ENCODE data around the gene NCOR2.

The NCOR2 gene

DNA sequence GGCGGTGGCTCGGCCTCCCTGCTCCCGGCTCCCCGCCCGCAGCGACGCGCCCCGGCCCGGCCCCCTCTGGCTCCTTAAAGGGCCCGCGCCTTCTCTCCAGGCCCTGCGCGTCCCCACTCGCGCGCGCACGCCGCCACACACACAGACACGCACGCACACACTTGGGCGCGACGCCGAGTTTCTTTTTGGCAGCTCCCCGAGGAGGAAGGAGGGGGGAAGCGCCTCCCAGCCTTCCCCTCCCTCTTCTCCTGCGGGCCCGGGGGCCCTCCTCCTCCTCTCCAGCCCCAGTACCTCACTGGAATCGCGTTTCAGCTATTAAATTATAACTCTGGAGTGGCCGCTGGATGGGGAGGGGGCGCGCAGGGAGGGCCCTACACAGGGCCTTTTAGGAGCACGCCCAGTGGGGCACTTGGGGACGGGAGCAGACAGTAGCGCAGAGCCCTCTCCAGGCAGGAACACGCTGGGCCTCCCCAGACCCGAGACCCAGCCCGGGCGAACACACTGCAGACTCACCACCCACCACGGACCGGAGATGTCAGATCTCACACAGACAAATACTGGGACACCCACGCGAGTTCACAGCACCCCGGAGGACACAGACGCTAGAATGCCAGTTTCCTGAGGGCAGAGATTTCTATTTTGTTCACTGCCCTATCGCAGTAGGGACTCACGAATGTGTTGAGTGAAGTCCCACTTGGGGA is 411 bp upstream of the NCOR2 start:
- H3K9me3 ChIP-seq (ENCODE audit: control insufficient read depth in 5 of 5, low read length in 5 of 5): no peaks in the 10 kb centered on the region
- H3K4me3 ChIP-seq (ENCODE audit: low read depth in 1 of 5, low read length in 5 of 5): peak overlapping the region in 4 of 5 donors; percentile 22 to 60 (median 48)
- no peaks in the 10 kb centered on the region for H3K27me3 ChIP-seq (ENCODE audit: control insufficient read depth in 5 of 5, insufficient read depth in 4 of 5, low read length in 5 of 5)
- H3K36me3 ChIP-seq (ENCODE audit: control insufficient read depth in 5 of 5, insufficient read depth in 5 of 5, low read length in 5 of 5): no peaks in the 10 kb centered on the region
- H3K4me1 ChIP-seq (ENCODE audit: control insufficient read depth in 5 of 5, insufficient read depth in 5 of 5, low read length in 5 of 5): peaks cover 0 to 57% (median 48%) of the 10 kb centered on the region in 5 donors
- peak overlapping the region; percentile 43 to 69 (median 51) for H3K9ac ChIP-seq (ENCODE audit: low read length in 5 of 5)
- H3K27ac ChIP-seq (ENCODE audit: low read depth, low read length): peak overlapping the region; percentile 89

DNA sequence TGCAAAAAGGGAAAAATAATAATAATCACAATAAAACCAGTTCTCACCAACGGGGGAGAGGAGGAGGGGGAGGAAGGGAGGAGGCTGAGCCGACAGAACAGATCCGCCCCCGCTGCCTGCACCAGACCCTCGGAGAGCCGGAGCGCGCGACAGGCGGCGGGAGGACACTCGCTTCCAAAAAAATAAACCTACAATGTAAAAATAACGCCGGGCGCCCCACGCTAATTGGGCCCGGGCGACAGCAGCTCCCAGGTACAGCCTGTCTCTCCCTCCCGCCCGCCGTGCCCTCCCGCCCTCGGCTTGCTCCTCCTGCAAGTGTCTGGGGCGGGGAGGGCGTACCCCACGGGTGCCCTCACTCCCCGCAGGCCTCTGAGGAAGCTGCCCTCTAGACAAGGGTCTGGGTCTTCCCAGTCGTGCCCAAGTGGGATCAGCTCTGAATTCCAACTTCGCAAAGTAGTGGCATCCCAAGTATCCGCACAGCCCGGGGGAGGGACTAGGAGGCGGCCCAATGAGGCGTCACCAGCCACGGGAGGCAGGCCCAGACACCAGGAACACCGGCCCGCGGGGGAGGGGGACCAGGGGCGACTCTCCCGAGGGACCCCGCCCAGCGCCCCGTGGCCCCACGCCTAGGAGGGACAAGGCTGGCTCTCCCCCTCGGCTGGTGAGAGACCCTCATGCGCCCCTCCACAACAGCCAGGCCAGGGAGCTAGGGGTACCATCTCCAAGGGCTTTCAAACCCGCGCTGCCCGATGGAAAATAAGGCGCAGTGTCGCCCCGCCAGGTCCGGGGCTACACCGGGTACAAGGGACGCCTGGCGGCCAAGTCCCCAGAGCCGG is 1.0 kb downstream of the NCOR2 start:
- no peaks in the 10 kb centered on the region for H3K9me3 ChIP-seq (ENCODE audit: control insufficient read depth in 5 of 5, low read length in 5 of 5)
- peak overlapping the region; percentile 56 to 93 (median 87) for H3K9ac ChIP-seq (ENCODE audit: low read length in 5 of 5)
- peak overlapping the region; percentile 94 for H3K27ac ChIP-seq (ENCODE audit: low read depth, low read length)
- H3K36me3 ChIP-seq (ENCODE audit: control insufficient read depth in 5 of 5, insufficient read depth in 5 of 5, low read length in 5 of 5): no peaks in the 10 kb centered on the region
- peaks cover 0 to 67% (median 52%) of the 10 kb centered on the region in 5 donors for H3K4me1 ChIP-seq (ENCODE audit: control insufficient read depth in 5 of 5, insufficient read depth in 5 of 5, low read length in 5 of 5)
- no peaks in the 10 kb centered on the region for H3K27me3 ChIP-seq (ENCODE audit: control insufficient read depth in 5 of 5, insufficient read depth in 4 of 5, low read length in 5 of 5)
- H3K4me3 ChIP-seq (ENCODE audit: low read depth in 1 of 5, low read length in 5 of 5): peak overlapping the region; percentile 57 to 86 (median 81)

DNA sequence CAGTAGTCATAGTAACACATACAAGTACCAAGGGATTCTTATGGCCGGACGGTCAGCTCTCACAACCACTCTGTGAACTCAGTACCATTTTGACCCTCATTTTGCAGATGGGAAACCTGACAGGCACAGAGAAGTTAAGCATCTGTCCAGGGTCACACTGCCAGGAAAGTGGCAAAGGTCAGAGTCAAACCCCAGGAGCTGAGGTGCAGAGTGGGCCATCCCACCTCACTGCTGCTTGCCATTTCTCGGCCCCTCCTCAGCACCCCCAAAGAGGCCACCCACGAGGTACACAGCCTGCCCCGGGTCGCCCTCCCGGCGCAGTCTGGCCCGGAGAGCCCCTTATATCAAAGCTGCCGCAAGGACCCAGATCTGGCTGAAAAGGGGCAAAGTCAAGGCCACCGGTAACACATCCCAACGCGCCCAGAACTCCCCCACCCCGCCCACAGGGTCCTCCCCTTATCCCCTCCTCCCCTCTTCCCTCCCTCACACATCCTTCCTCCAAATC is 1.7 kb downstream of the NCOR2 start:
- H3K36me3 ChIP-seq (ENCODE audit: control insufficient read depth in 5 of 5, insufficient read depth in 5 of 5, low read length in 5 of 5): no peaks in the 10 kb centered on the region
- H3K9ac ChIP-seq (ENCODE audit: low read length in 5 of 5): peak overlapping the region in 3 of 5 donors; percentile 87 to 93 (median 92)
- peak overlapping the region; percentile 94 for H3K27ac ChIP-seq (ENCODE audit: low read depth, low read length)
- H3K4me3 ChIP-seq (ENCODE audit: low read depth in 1 of 5, low read length in 5 of 5): peak overlapping the region; percentile 62 to 86 (median 81)
- H3K9me3 ChIP-seq (ENCODE audit: control insufficient read depth in 5 of 5, low read length in 5 of 5): no peaks in the 10 kb centered on the region
- H3K4me1 ChIP-seq (ENCODE audit: control insufficient read depth in 5 of 5, insufficient read depth in 5 of 5, low read length in 5 of 5): peaks cover 0 to 72% (median 58%) of the 10 kb centered on the region in 5 donors
- no peaks in the 10 kb centered on the region for H3K27me3 ChIP-seq (ENCODE audit: control insufficient read depth in 5 of 5, insufficient read depth in 4 of 5, low read length in 5 of 5)

- Histone ChIP-seq H3K9me3 (ENCODE audit: control insufficient read depth in 5 of 5, low read length in 5 of 5) (no peaks in the 10 kb centered on the region), H3K27me3 (ENCODE audit: control insufficient read depth in 5 of 5, insufficient read depth in 4 of 5, low read length in 5 of 5) (no peaks in the 10 kb centered on the region), H3K36me3 (ENCODE audit: control insufficient read depth in 5 of 5, insufficient read depth in 5 of 5, low read length in 5 of 5) (no peaks in the 10 kb centered on the region), H3K4me1 (ENCODE audit: control insufficient read depth in 5 of 5, insufficient read depth in 5 of 5, low read length in 5 of 5) (peaks cover 0 to 75% (median 58%) of the 10 kb centered on the region in 5 donors), H3K4me3 (ENCODE audit: low read depth in 1 of 5, low read length in 5 of 5) (no peak overlapping the region), H3K27ac (ENCODE audit: low read depth, low read length) (no peak overlapping the region), H3K9ac (ENCODE audit: low read length in 5 of 5) (no peak overlapping the region)
Measured at GRCh38 chr12:124564971-124565491, 2.4 kb downstream of the NCOR2 start.

- H3K9ac ChIP-seq (ENCODE audit: low read length in 5 of 5): peak overlapping the region in 1 of 5 donors; percentile 61
- H3K4me1 ChIP-seq (ENCODE audit: control insufficient read depth in 5 of 5, insufficient read depth in 5 of 5, low read length in 5 of 5): peaks cover 0 to 68% (median 53%) of the 10 kb centered on the region in 5 donors
- no peak overlapping the region for H3K4me3 ChIP-seq (ENCODE audit: low read depth in 1 of 5, low read length in 5 of 5)
- no peaks in the 10 kb centered on the region for H3K27me3 ChIP-seq (ENCODE audit: control insufficient read depth in 5 of 5, insufficient read depth in 4 of 5, low read length in 5 of 5)
- no peaks in the 10 kb centered on the region for H3K36me3 ChIP-seq (ENCODE audit: control insufficient read depth in 5 of 5, insufficient read depth in 5 of 5, low read length in 5 of 5)
- no peaks in the 10 kb centered on the region for H3K9me3 ChIP-seq (ENCODE audit: control insufficient read depth in 5 of 5, low read length in 5 of 5)
- no peak overlapping the region for H3K27ac ChIP-seq (ENCODE audit: low read depth, low read length)
Measured at GRCh38 chr12:124564232-124564958, 3.0 kb downstream of the NCOR2 start.

GRCh38 chr12:124563809-124564208 is 3.6 kb downstream of the NCOR2 start:
- Histone ChIP-seq H3K27ac (ENCODE audit: low read depth, low read length) (no peak overlapping the region), H3K27me3 (ENCODE audit: control insufficient read depth in 5 of 5, insufficient read depth in 4 of 5, low read length in 5 of 5) (no peaks in the 10 kb centered on the region), H3K9me3 (ENCODE audit: control insufficient read depth in 5 of 5, low read length in 5 of 5) (no peaks in the 10 kb centered on the region), H3K4me3 (ENCODE audit: low read depth in 1 of 5, low read length in 5 of 5) (no peak overlapping the region), H3K36me3 (ENCODE audit: control insufficient read depth in 5 of 5, insufficient read depth in 5 of 5, low read length in 5 of 5) (no peaks in the 10 kb centered on the region), H3K4me1 (ENCODE audit: control insufficient read depth in 5 of 5, insufficient read depth in 5 of 5, low read length in 5 of 5) (peaks cover 0 to 63% (median 50%) of the 10 kb centered on the region in 5 donors), H3K9ac (ENCODE audit: low read length in 5 of 5) (peak overlapping the region in 1 of 5 donors; percentile 61)

DNA sequence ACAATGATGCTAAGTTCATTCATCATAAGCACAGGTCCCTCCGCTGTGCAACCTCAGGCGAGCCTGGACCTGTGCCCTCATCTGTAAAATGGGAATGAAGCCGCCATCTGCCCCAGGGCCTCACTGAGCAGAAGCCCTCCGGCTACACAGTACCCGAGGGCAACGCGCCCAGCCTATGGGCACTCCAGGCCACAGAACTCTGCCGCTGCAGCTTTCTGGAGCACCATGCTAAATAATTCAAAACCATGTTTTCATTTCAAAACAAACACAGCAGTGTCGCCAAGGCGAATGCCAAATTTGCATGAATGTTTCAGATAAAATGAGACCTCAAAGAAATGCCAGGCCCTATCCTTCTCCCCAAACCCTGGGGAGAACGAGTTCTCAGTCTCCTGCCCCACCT is 4.0 kb downstream of the NCOR2 start:
- Histone ChIP-seq H3K9me3 (ENCODE audit: control insufficient read depth in 5 of 5, low read length in 5 of 5) (no peaks in the 10 kb centered on the region), H3K27me3 (ENCODE audit: control insufficient read depth in 5 of 5, insufficient read depth in 4 of 5, low read length in 5 of 5) (no peaks in the 10 kb centered on the region), H3K4me3 (ENCODE audit: low read depth in 1 of 5, low read length in 5 of 5) (no peak overlapping the region), H3K4me1 (ENCODE audit: control insufficient read depth in 5 of 5, insufficient read depth in 5 of 5, low read length in 5 of 5) (peaks cover 0 to 60% (median 46%) of the 10 kb centered on the region in 5 donors), H3K27ac (ENCODE audit: low read depth, low read length) (no peak overlapping the region), H3K9ac (ENCODE audit: low read length in 5 of 5) (no peak overlapping the region), H3K36me3 (ENCODE audit: control insufficient read depth in 5 of 5, insufficient read depth in 5 of 5, low read length in 5 of 5) (no peaks in the 10 kb centered on the region)

DNA sequence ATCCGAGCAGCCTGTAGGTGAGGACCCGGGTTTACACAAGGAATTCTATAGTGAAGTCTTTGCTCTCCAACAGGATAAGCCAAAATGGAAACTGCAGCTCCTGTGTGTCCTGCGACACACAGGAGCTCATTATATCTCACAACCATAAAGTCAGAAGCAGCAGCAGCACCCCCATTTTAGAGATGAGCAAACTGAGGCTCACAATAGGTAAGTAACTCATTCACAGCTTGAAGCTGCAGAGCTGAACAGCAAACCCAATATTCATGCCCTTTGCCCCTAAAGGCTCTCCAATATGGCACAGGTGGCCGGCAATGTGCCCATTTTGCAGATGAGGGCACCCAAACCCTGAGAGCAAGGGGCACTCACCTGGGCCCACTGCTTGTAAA is 4.6 kb downstream of the NCOR2 start:
- Histone ChIP-seq H3K9me3 (ENCODE audit: control insufficient read depth in 5 of 5, low read length in 5 of 5) (no peaks in the 10 kb centered on the region), H3K4me3 (ENCODE audit: low read depth in 1 of 5, low read length in 5 of 5) (no peak overlapping the region), H3K9ac (ENCODE audit: low read length in 5 of 5) (no peak overlapping the region), H3K27me3 (ENCODE audit: control insufficient read depth in 5 of 5, insufficient read depth in 4 of 5, low read length in 5 of 5) (no peaks in the 10 kb centered on the region), H3K4me1 (ENCODE audit: control insufficient read depth in 5 of 5, insufficient read depth in 5 of 5, low read length in 5 of 5) (peaks cover 0 to 54% (median 42%) of the 10 kb centered on the region in 5 donors), H3K36me3 (ENCODE audit: control insufficient read depth in 5 of 5, insufficient read depth in 5 of 5, low read length in 5 of 5) (no peaks in the 10 kb centered on the region), H3K27ac (ENCODE audit: low read depth, low read length) (no peak overlapping the region)

GRCh38 chr12:124562018-124562795 is 5.2 kb downstream of the NCOR2 start:
- H3K27me3 ChIP-seq (ENCODE audit: control insufficient read depth in 5 of 5, insufficient read depth in 4 of 5, low read length in 5 of 5): no peaks in the 10 kb centered on the region
- H3K9ac ChIP-seq (ENCODE audit: low read length in 5 of 5): no peak overlapping the region
- H3K4me3 ChIP-seq (ENCODE audit: low read depth in 1 of 5, low read length in 5 of 5): no peak overlapping the region
- no peak overlapping the region for H3K27ac ChIP-seq (ENCODE audit: low read depth, low read length)
- H3K36me3 ChIP-seq (ENCODE audit: control insufficient read depth in 5 of 5, insufficient read depth in 5 of 5, low read length in 5 of 5): no peaks in the 10 kb centered on the region
- H3K9me3 ChIP-seq (ENCODE audit: control insufficient read depth in 5 of 5, low read length in 5 of 5): no peaks in the 10 kb centered on the region
- H3K4me1 ChIP-seq (ENCODE audit: control insufficient read depth in 5 of 5, insufficient read depth in 5 of 5, low read length in 5 of 5): peaks cover 0 to 56% (median 45%) of the 10 kb centered on the region in 5 donors
